ENCODE data around the gene ZNF664. TPM values are rescaled to one million over a fixed set of nuclear protein-coding genes. Genes with fewer than 3 reads are reported as not detected.

Gene ZNF664
- total RNA-seq, 2 experiments from 2014 or later: 13.4 to 19.0 TPM

DNA sequence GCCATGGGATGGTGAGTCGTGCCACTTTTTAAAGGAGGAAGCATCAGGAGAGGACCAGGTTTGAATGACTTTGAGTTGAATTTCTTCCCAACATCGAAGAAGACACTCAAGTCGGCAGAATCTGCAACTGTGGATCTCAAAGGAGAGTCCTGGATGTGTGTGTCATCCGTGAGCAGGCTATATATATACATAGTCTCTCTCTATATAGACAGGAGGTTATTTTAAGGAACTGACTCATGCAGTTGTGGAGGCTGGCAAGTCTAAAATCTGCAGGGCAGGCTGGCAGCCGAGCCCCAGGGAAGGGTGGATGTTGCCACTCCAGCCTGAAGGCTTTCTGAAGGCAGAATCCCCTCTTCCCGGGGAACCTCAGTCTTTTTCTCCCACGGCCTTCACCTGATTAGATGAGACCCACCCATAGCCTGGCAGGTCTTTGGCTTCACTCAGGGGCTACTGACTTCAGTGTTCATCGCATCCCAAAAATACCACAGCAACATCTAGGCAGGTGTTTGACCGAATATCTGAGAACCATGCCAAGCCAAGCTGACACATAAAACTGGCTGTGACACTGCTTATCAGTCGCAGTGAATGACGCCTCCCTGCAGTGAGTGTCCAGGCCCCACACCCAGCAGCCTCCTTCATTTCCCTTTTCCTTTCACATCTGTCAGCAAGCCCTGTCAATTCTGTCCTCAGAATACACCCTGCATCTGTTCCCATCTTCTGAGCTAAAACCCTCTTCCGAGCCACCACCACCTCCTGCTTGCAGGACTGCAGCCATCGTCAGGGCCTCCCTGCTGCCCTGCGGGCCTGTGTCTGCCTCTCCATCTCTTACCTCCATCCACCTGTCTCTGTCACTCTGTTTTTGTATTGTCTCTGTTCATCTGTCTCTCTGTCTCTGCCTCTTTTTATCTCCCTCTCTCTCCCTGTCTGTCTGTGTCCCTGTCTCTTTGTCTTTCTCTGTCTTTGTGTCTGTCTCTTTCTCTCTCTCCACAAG, 54.0 kb downstream of the ZNF664 start:
- Histone ChIP-seq H3K9me3 (ENCODE audit: control insufficient read depth in 1 of 2, insufficient read depth in 1 of 2, low read length in 2 of 2) (no peaks in the 10 kb centered on the region), H3K36me3 (ENCODE audit: insufficient read depth, low read length) (no peaks in the 10 kb centered on the region), H3K4me3 (ENCODE audit: low read length) (no peak overlapping the region), H3K4me1 (ENCODE audit: insufficient read depth, low read length) (peaks cover 4% of the 10 kb centered on the region), H3K27me3 (ENCODE audit: control insufficient read depth in 1 of 2, insufficient read depth in 2 of 2, low read length in 2 of 2) (no peaks in the 10 kb centered on the region), H3K27ac (ENCODE audit: low read depth in 1 of 2, low read length in 2 of 2) (no peak overlapping the region)
- intact Hi-C loops (cut with DNase I, micrococcal nuclease): no loop called here
- ChIA-PET POLR2A (no interaction called here), CTCF (no interaction called here)
- no peak for DNase-seq
- Mint-ChIP-seq H3K4me3 (no peak overlapping the region), H3K27me3 (no peaks in the 10 kb centered on the region), H3K36me3 (ENCODE audit: low read depth) (no peaks in the 10 kb centered on the region), H3K9me3 (no peaks in the 10 kb centered on the region), H3K4me1 (ENCODE audit: low read depth) (no peaks in the 10 kb centered on the region), H3K27ac (no peak overlapping the region)
- TF ChIP-seq, protein P1, sequence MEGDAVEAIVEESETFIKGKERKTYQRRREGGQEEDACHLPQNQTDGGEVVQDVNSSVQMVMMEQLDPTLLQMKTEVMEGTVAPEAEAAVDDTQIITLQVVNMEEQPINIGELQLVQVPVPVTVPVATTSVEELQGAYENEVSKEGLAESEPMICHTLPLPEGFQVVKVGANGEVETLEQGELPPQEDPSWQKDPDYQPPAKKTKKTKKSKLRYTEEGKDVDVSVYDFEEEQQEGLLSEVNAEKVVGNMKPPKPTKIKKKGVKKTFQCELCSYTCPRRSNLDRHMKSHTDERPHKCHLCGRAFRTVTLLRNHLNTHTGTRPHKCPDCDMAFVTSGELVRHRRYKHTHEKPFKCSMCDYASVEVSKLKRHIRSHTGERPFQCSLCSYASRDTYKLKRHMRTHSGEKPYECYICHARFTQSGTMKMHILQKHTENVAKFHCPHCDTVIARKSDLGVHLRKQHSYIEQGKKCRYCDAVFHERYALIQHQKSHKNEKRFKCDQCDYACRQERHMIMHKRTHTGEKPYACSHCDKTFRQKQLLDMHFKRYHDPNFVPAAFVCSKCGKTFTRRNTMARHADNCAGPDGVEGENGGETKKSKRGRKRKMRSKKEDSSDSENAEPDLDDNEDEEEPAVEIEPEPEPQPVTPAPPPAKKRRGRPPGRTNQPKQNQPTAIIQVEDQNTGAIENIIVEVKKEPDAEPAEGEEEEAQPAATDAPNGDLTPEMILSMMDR (IDR thresholded peaks at IDR 0.05): no peak
- no peak for ATAC-seq (ENCODE audit: poor library complexity)

- peaks cover 4% of the 10 kb centered on the region for H3K4me1 ChIP-seq (ENCODE audit: insufficient read depth, low read length)
- no peak overlapping the region for H3K27ac ChIP-seq (ENCODE audit: low read depth in 1 of 2, low read length in 2 of 2)
- no peaks in the 10 kb centered on the region for H3K27me3 Mint-ChIP-seq
- no peak overlapping the region for H3K27ac Mint-ChIP-seq
- no peaks in the 10 kb centered on the region for H3K9me3 ChIP-seq (ENCODE audit: control insufficient read depth in 1 of 2, insufficient read depth in 1 of 2, low read length in 2 of 2)
- H3K36me3 Mint-ChIP-seq (ENCODE audit: low read depth): no peaks in the 10 kb centered on the region
- intact Hi-C loops (cut with DNase I, micrococcal nuclease): no loop called here
- ChIA-PET POLR2A (no interaction called here), CTCF (interaction anchor here (0.8 kb wide), 1 partner anchor 8 kb away, joined by 3 read pairs; no protein-coding TSS in a partner anchor)
- no peaks in the 10 kb centered on the region for H3K36me3 ChIP-seq (ENCODE audit: insufficient read depth, low read length)
- no peaks in the 10 kb centered on the region for H3K4me1 Mint-ChIP-seq (ENCODE audit: low read depth)
- TF ChIP-seq, protein P1 (IDR thresholded peaks at IDR 0.05): no peak
- H3K9me3 Mint-ChIP-seq: no peaks in the 10 kb centered on the region
- H3K4me3 Mint-ChIP-seq: no peak overlapping the region
- no peaks in the 10 kb centered on the region for H3K27me3 ChIP-seq (ENCODE audit: control insufficient read depth in 1 of 2, insufficient read depth in 2 of 2, low read length in 2 of 2)
- no peak overlapping the region for H3K4me3 ChIP-seq (ENCODE audit: low read length)
- ATAC-seq (ENCODE audit: poor library complexity) (no peak), DNase-seq (no peak)
Measured at GRCh38 chr12:124027753-124028554, 54.9 kb downstream of the ZNF664 start.

GRCh38 chr12:124028555-124028925, 55.5 kb downstream of the ZNF664 start:
- Histone ChIP-seq H3K27ac (ENCODE audit: low read depth in 1 of 2, low read length in 2 of 2) (no peak overlapping the region), H3K4me3 (ENCODE audit: low read length) (no peak overlapping the region), H3K27me3 (ENCODE audit: control insufficient read depth in 1 of 2, insufficient read depth in 2 of 2, low read length in 2 of 2) (no peaks in the 10 kb centered on the region), H3K9me3 (ENCODE audit: control insufficient read depth in 1 of 2, insufficient read depth in 1 of 2, low read length in 2 of 2) (no peaks in the 10 kb centered on the region), H3K36me3 (ENCODE audit: insufficient read depth, low read length) (no peaks in the 10 kb centered on the region), H3K4me1 (ENCODE audit: insufficient read depth, low read length) (peaks cover 4% of the 10 kb centered on the region)
- TF ChIP-seq, protein P1 (IDR thresholded peaks at IDR 0.05): no peak
- Mint-ChIP-seq H3K27me3 (no peaks in the 10 kb centered on the region), H3K9me3 (no peaks in the 10 kb centered on the region), H3K36me3 (ENCODE audit: low read depth) (no peaks in the 10 kb centered on the region), H3K27ac (no peak overlapping the region), H3K4me3 (no peak overlapping the region), H3K4me1 (ENCODE audit: low read depth) (no peaks in the 10 kb centered on the region)
- ChIA-PET CTCF (interaction anchor here (0.8 kb wide), 1 partner anchor 8 kb away, joined by 3 read pairs; no protein-coding TSS in a partner anchor), POLR2A (no interaction called here)
- ATAC-seq (ENCODE audit: poor library complexity) (no peak), DNase-seq (no peak)
- intact Hi-C loops (cut with DNase I, micrococcal nuclease): no loop called here

Data from CD4-positive, alpha-beta T cell (primary cell).